Neuron (in vitro differentiated cells): ENCODE results near the gene MYO15B.
"Not testable (repeated sequence)": the region's sequence is repeated elsewhere in the genome, so short reads cannot be mapped to it uniquely, and the experiment has no call there.

ENCODE experiments used
- H2AFZ ChIP-seq: one replicate; pipeline ENCODE4 v1.6.1; 2013; ENCODE audit warnings: low read depth, mild to moderate bottlenecking, inconsistent platforms, low read length, moderate library complexity
- H3K27me3 ChIP-seq: one replicate; pipeline ENCODE4 v1.6.1; 2013; ENCODE audit warnings: low read length; ENCODE audit not compliant: insufficient read depth
- H3K36me3 ChIP-seq: one replicate; pipeline ENCODE4 v1.6.1; 2013; ENCODE audit warnings: low read length; ENCODE audit not compliant: insufficient read depth
- H3K4me1 ChIP-seq: one replicate; pipeline ENCODE4 v1.6.1; 2013; ENCODE audit warnings: low read length; ENCODE audit not compliant: insufficient read depth
- H3K4me3 ChIP-seq: 2 replicates; pipeline ENCODE4 v1.5.1; 2013; ENCODE audit warnings: mild to moderate bottlenecking, low read length, moderate library complexity
- H3K9me3 ChIP-seq: one replicate; pipeline ENCODE4 v1.6.1; 2013; ENCODE audit warnings: low read length

MYO15B gene

GRCh38 chr17:75591722-75592302, 4.2 kb downstream of the MYO15B start:
- peaks cover 42% of the 10 kb centered on the region for H3K27me3 ChIP-seq
- no peaks in the 10 kb centered on the region for H3K4me1 ChIP-seq
- no peaks in the 10 kb centered on the region for H3K36me3 ChIP-seq
- peaks cover 16% of the 10 kb centered on the region for H3K9me3 ChIP-seq
- no peak overlapping the region for H2AFZ ChIP-seq
- H3K4me3 ChIP-seq, result no peak overlapping the region

- peaks cover 13% of the 10 kb centered on the region for H3K9me3 ChIP-seq
- H3K36me3 ChIP-seq, result no peaks in the 10 kb centered on the region
- peaks cover 42% of the 10 kb centered on the region for H3K27me3 ChIP-seq
- H3K4me1 ChIP-seq, result no peaks in the 10 kb centered on the region
- no peak overlapping the region for H2AFZ ChIP-seq
- H3K4me3 ChIP-seq, result no peak overlapping the region
Observed at GRCh38 chr17:75592348-75593020, 4.9 kb downstream of the MYO15B start.

- H3K4me3 ChIP-seq, H3K4me1 ChIP-seq, H2AFZ ChIP-seq, H3K9me3 ChIP-seq, H3K36me3 ChIP-seq: not testable (repeated sequence)
- H3K27me3 ChIP-seq, result peaks cover 33% of the 10 kb centered on the region
Observed at GRCh38 chr17:75593430-75593829, 5.8 kb downstream of the MYO15B start.

- Histone ChIP-seq H3K27me3 (peaks cover 32% of the 10 kb centered on the region), H3K4me1 (no peaks in the 10 kb centered on the region), H2AFZ (no peak overlapping the region), H3K4me3 (no peak overlapping the region), H3K9me3 (peaks cover 6% of the 10 kb centered on the region), H3K36me3 (no peaks in the 10 kb centered on the region)
Observed at GRCh38 chr17:75594499-75595283, 7.1 kb downstream of the MYO15B start.

- Histone ChIP-seq H3K36me3 (no peaks in the 10 kb centered on the region), H3K27me3 (peaks cover 31% of the 10 kb centered on the region), H3K4me3 (no peak overlapping the region), H3K9me3 (no peaks in the 10 kb centered on the region), H2AFZ (no peak overlapping the region), H3K4me1 (no peaks in the 10 kb centered on the region)
Observed at GRCh38 chr17:75595284-75595919, 7.8 kb downstream of the MYO15B start.

- no peak overlapping the region for H3K4me3 ChIP-seq
- no peaks in the 10 kb centered on the region for H3K4me1 ChIP-seq
- no peak overlapping the region for H2AFZ ChIP-seq
- H3K36me3 ChIP-seq, result no peaks in the 10 kb centered on the region
- no peaks in the 10 kb centered on the region for H3K9me3 ChIP-seq
- H3K27me3 ChIP-seq, result peaks cover 28% of the 10 kb centered on the region
Observed at GRCh38 chr17:75595920-75596313, 8.3 kb downstream of the MYO15B start.

GRCh38 chr17:75596320-75597087, 8.9 kb downstream of the MYO15B start:
- Histone ChIP-seq H3K4me3 (no peak overlapping the region), H3K27me3 (peaks cover 26% of the 10 kb centered on the region), H3K9me3 (no peaks in the 10 kb centered on the region), H3K4me1 (no peaks in the 10 kb centered on the region), H3K36me3 (no peaks in the 10 kb centered on the region), H2AFZ (no peak overlapping the region)

- Histone ChIP-seq H2AFZ (no peak overlapping the region), H3K4me1 (no peaks in the 10 kb centered on the region), H3K9me3 (no peaks in the 10 kb centered on the region), H3K36me3 (no peaks in the 10 kb centered on the region), H3K27me3 (peaks cover 9% of the 10 kb centered on the region), H3K4me3 (no peak overlapping the region)
Observed at GRCh38 chr17:75601057-75601987, 13.7 kb downstream of the MYO15B start.

GRCh38 chr17:75602644-75603043, 15.0 kb downstream of the MYO15B start:
- Histone ChIP-seq H3K4me1 (no peaks in the 10 kb centered on the region), H3K27me3 (no peaks in the 10 kb centered on the region), H3K36me3 (no peaks in the 10 kb centered on the region), H3K4me3 (no peak overlapping the region), H2AFZ (no peak overlapping the region), H3K9me3 (no peaks in the 10 kb centered on the region)

GRCh38 chr17:75603123-75603522, 15.5 kb downstream of the MYO15B start:
- no peaks in the 10 kb centered on the region for H3K9me3 ChIP-seq
- H2AFZ ChIP-seq, result no peak overlapping the region
- H3K4me3 ChIP-seq, result no peak overlapping the region
- no peaks in the 10 kb centered on the region for H3K27me3 ChIP-seq
- no peaks in the 10 kb centered on the region for H3K36me3 ChIP-seq
- no peaks in the 10 kb centered on the region for H3K4me1 ChIP-seq

- H3K4me1 ChIP-seq, result no peaks in the 10 kb centered on the region
- no peak overlapping the region for H2AFZ ChIP-seq
- H3K36me3 ChIP-seq, result no peaks in the 10 kb centered on the region
- H3K27me3 ChIP-seq, result no peaks in the 10 kb centered on the region
- H3K9me3 ChIP-seq, result no peaks in the 10 kb centered on the region
- no peak overlapping the region for H3K4me3 ChIP-seq
Observed at GRCh38 chr17:75604034-75604695, 16.6 kb downstream of the MYO15B start.
